Measurements from ENCODE around the gene ZBTB7B. TPM values are rescaled to one million over a fixed set of nuclear protein-coding genes. Genes with fewer than 3 reads are reported as not detected.
A peak's percentile ranks its signal among the peaks of the same experiment; 100 is the strongest.
"Not testable (repeated sequence)": the region's sequence is repeated elsewhere in the genome, so short reads cannot be mapped to it uniquely, and the experiment has no call there.

The ZBTB7B gene
- total RNA-seq, 3 donors from 2014 or later = 45.6 to 82.5 (median 53.4) TPM

- intact Hi-C loops (cut with DNase I; ENCODE audit: low total_unique reads) = no loop called here
These were observed 20.3 kb upstream of the ZBTB7B start for GRCh38 chr1:154982341-154982740.

GRCh38 chr1:154982897-154983648, 19.5 kb upstream of the ZBTB7B start, which contains the start of gene FLAD1:
Gene FLAD1 (plus strand): TSS chr1:154983344. CDS start chr1:154983695, 351 bp downstream.
- Histone ChIP-seq H3K4me1 (peaks cover 4 to 14% of the 10 kb centered on the region in 2 donors), H3K27me3 (no peaks in the 10 kb centered on the region), H3K9me3 (no peaks in the 10 kb centered on the region), H3K4me3 (peak within 1 kb of the TSS; percentile 56 to 78 (median 67)), H3K36me3 (no peaks in the 10 kb centered on the region), H3K27ac (peak within 1 kb of the TSS; percentile 62 to 82)
- TF ChIP-seq POLR2A (IDR thresholded peaks at IDR 0.05) (no peak), CTCF (IDR thresholded peaks at IDR 0.05) (no peak), POLR2AphosphoS5 (IDR thresholded peaks at IDR 0.05) (peak; percentile 64 to 89 (median 86))
- intact Hi-C loops (cut with DNase I; ENCODE audit: low total_unique reads) = no loop called here
- peak; percentile 94 to 99 for DNase-seq (ENCODE audit: low spot score in 2 of 2)

More at GRCh38 chr1:154982341-154982740, 20.3 kb upstream of the ZBTB7B start:
- TF ChIP-seq CTCF (IDR thresholded peaks at IDR 0.05) = no peak
- TF ChIP-seq POLR2A (IDR thresholded peaks at IDR 0.05) = no peak
- no peak for TF ChIP-seq POLR2AphosphoS5 (IDR thresholded peaks at IDR 0.05)
- Histone ChIP-seq H3K27me3 (no peaks in the 10 kb centered on the region), H3K4me3 (peak overlapping the region in 2 of 3 donors; percentile 67 to 78), H3K36me3 (no peaks in the 10 kb centered on the region), H3K27ac (peak overlapping the region in 1 of 2 donors; percentile 82), H3K4me1 (peaks cover 4 to 14% of the 10 kb centered on the region in 2 donors), H3K9me3 (no peaks in the 10 kb centered on the region)
- no peak for DNase-seq (ENCODE audit: low spot score in 2 of 2)

- H3K9me3 ChIP-seq = no peaks in the 10 kb centered on the region
- intact Hi-C loops (cut with DNase I; ENCODE audit: low total_unique reads) = no loop called here
- peak overlapping the region; percentile 56 to 78 (median 67) for H3K4me3 ChIP-seq
- DNase-seq (ENCODE audit: low spot score in 2 of 2) = no peak
- H3K27me3 ChIP-seq = no peaks in the 10 kb centered on the region
- peak overlapping the region; percentile 62 to 82 for H3K27ac ChIP-seq
- H3K36me3 ChIP-seq = no peaks in the 10 kb centered on the region
- H3K4me1 ChIP-seq = peaks cover 4 to 14% of the 10 kb centered on the region in 2 donors
- TF ChIP-seq POLR2A (IDR thresholded peaks at IDR 0.05) (no peak), POLR2AphosphoS5 (IDR thresholded peaks at IDR 0.05) (no peak), CTCF (IDR thresholded peaks at IDR 0.05) (no peak)
These were observed 18.7 kb upstream of the ZBTB7B start for GRCh38 chr1:154983776-154984466.

GRCh38 chr1:154986736-154987135, 15.9 kb upstream of the ZBTB7B start:
- H3K4me1 ChIP-seq = peaks cover 4 to 14% of the 10 kb centered on the region in 2 donors
- not testable (repeated sequence) for H3K9me3 ChIP-seq; H3K4me3 ChIP-seq; H3K36me3 ChIP-seq; H3K27ac ChIP-seq; H3K27me3 ChIP-seq; DNase-seq (ENCODE audit: low spot score in 2 of 2)
- intact Hi-C loops (cut with DNase I; ENCODE audit: low total_unique reads) = loop anchor here (1.0 kb wide), 1 partner anchor 21 kb away; no protein-coding TSS in a partner anchor

GRCh38 chr1:154987326-154987725, 15.3 kb upstream of the ZBTB7B start:
- Histone ChIP-seq H3K36me3 (no peaks in the 10 kb centered on the region), H3K4me3 (no peak overlapping the region), H3K9me3 (no peaks in the 10 kb centered on the region), H3K27ac (no peak overlapping the region), H3K27me3 (no peaks in the 10 kb centered on the region), H3K4me1 (peaks cover 4 to 12% of the 10 kb centered on the region in 2 donors)
- TF ChIP-seq CTCF (IDR thresholded peaks at IDR 0.05) = no peak
- no peak for TF ChIP-seq POLR2A (IDR thresholded peaks at IDR 0.05)
- TF ChIP-seq POLR2AphosphoS5 (IDR thresholded peaks at IDR 0.05) = no peak
- no peak for DNase-seq (ENCODE audit: low spot score in 2 of 2)
- intact Hi-C loops (cut with DNase I; ENCODE audit: low total_unique reads) = loop anchor here (1.0 kb wide), 1 partner anchor 22 kb away; no protein-coding TSS in a partner anchor
